NT2/D1 (cell line): ENCODE data around the gene KCP.

ENCODE experiments used
- DNase-seq: peaks from one replicate; pipeline ENCODE4 v3.0.0-alpha.2; 2011; ENCODE audit warnings: low read depth, low spot score
- H3K27me3 ChIP-seq: 2 replicates; pipeline ENCODE4 v1.6.0; 2011; ENCODE audit warnings: mild to moderate bottlenecking; ENCODE audit not compliant: insufficient read length, insufficient read depth
- H3K36me3 ChIP-seq: 2 replicates; pipeline ENCODE4 v1.6.1; 2011; ENCODE audit warnings: mild to moderate bottlenecking, low read length, mixed read lengths; ENCODE audit not compliant: insufficient read depth, insufficient read length
- H3K4me1 ChIP-seq: 2 replicates; pipeline ENCODE4 v1.5.1; 2011; ENCODE audit not compliant: insufficient read depth, insufficient read length
- H3K4me3 ChIP-seq: 2 replicates; pipeline ENCODE4 v1.5.1; 2011; ENCODE audit warnings: low read depth; ENCODE audit not compliant: insufficient read length
- H3K9ac ChIP-seq: 2 replicates; pipeline ENCODE4 v1.6.0; 2011; ENCODE audit warnings: low read depth; ENCODE audit not compliant: insufficient read length
- H3K9me3 ChIP-seq: 2 replicates; pipeline ENCODE4 v1.5.1; 2011; ENCODE audit warnings: mild to moderate bottlenecking, low read length; ENCODE audit not compliant: insufficient read depth
- SUZ12 ChIP-seq: IDR thresholded peaks from 2 replicates; pipeline ENCODE4 v1.6.1; 2011; ENCODE audit not compliant: insufficient read length, insufficient read depth; ENCODE audit errors: extremely low read depth
- YY1 ChIP-seq: IDR thresholded peaks from 2 replicates; pipeline ENCODE4 v1.6.1; 2011; ENCODE audit not compliant: insufficient read length, insufficient read depth
- ZNF274 ChIP-seq: IDR thresholded peaks from 2 replicates; pipeline ENCODE4 v1.6.1; 2011; ENCODE audit warnings: mild to moderate bottlenecking, low read depth, low read length

Gene KCP

DNA sequence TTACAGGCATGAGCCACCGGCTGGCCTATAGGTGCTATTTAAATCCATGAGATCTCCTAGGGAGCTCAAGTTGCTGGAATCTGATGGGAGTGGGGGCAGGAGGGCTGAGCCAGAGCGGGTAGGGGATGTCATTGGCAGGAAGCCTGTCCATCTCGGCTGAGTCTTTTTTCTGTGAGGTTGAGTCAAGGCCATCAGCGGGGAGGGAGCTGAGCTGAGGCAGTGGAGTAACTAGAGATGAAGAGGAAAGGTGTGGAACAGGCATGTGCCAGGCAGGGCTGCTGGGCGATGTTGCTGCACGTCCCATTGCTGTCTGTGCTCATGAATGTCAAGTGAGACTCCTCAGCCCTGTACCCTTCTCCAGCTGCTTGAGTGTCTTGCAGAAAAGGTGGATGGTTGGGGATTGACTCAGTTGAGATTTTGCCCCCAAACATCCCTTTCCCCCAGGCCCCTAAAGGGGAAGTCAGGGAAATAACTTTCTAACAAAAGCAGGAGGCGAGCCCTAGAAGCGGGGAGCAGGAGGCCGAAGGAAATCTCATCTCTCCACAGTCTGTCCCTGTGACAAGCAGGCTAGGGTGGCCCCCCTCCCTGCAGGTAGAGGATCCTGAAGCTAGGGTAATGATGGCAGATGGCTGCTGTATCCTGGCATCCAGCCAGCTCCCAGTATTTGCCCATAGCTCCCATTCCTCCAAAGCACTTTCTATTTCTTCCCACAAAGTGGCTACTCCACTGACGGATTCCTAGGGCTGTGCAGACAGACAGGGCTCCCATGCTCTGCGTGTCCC is 42.5 kb downstream of the KCP start:
- H3K9me3 ChIP-seq, result no peaks in the 10 kb centered on the region
- H3K36me3 ChIP-seq, result peaks cover 17% of the 10 kb centered on the region
- peaks cover 32% of the 10 kb centered on the region for H3K27me3 ChIP-seq
- H3K4me3 ChIP-seq, result no peak overlapping the region
- no peak for DNase-seq
- H3K9ac ChIP-seq, result peak overlapping the region; percentile 50
- no peak for TF ChIP-seq ZNF274
- no peak for TF ChIP-seq YY1
- TF ChIP-seq SUZ12, result no peak
- H3K4me1 ChIP-seq, result peaks cover 13% of the 10 kb centered on the region

DNA sequence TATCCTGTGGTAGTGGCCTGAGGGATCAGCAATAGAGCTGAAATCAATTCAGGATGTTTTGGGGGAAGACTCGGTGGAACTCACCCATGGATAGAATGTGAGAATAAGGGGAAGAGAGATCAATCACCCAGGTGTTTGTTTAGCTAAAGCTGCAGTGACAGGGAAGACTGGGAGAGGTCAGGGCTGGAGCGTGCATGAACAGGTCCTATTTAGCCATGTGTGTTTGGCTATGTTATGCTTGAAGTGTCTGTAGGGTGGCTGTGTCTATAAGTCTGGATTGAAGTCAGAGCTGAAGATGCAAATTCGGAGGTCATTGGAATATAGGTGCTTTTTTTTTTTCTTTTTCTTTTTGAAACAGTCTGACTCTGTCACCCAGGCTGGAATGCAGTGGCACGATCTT is 43.3 kb downstream of the KCP start:
- H3K36me3 ChIP-seq, result peaks cover 17% of the 10 kb centered on the region
- no peak overlapping the region for H3K4me3 ChIP-seq
- DNase-seq, result no peak
- H3K9ac ChIP-seq, result no peak overlapping the region
- TF ChIP-seq SUZ12 (no peak), YY1 (no peak), ZNF274 (no peak)
- H3K4me1 ChIP-seq, result peaks cover 12% of the 10 kb centered on the region
- H3K27me3 ChIP-seq, result peaks cover 32% of the 10 kb centered on the region
- no peaks in the 10 kb centered on the region for H3K9me3 ChIP-seq

DNA sequence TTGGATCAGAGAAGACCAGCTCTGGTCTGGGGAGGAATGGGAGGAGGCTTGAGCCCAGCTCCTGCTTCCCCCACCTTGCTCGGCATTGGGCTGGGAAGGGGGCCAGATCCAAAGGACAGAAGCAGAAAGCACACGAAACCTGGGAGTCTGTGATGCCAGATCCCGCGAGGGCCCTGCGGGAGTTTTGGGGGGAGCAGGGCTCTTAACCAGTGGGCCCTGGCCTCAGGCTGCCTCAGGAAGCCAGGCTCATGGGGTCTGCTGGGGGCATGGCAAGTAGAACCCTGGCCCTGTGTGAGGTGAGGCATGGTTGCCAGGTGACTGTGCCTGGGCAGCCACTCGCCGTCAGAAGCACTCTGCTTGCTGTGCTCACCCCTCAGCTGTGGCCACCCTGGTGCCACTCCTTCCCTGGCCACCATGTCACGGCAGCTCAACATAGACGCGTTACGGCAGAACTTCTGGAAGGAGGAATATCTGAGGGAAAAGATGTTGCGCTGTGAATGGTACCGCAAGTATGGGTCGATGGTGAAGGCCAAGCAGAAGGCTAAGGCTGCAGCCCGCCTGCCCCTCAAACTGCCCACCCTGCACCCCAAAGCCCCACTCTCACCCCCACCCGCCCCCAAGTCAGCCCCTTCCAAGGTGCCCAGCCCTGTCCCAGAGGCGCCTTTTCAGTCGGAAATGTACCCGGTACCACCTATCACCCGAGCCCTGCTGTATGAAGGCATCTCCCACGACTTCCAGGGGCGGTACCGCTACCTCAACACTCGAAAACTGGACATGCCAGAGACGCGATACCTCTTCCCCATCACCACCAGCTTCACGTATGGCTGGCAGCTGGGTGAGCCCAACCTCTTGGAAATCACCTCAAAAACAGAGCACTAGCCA is 44.3 kb downstream of the KCP start:
- no peaks in the 10 kb centered on the region for H3K9me3 ChIP-seq

DNA sequence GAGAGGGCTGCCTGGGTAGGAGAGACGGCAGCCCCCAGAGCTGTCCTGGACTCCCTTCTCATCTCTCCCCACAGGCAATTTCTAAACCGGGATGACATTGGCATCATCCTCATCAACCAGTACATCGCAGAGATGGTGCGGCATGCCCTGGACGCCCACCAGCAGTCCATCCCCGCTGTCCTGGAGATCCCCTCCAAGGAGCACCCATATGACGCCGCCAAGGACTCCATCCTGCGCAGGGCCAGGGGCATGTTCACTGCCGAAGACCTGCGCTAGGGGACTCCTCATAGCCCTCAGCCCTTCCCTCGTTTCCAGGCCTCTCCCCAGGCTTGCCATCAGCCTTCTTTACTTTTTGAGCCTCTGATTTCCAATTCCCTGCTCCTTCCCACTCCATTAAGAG is 45.2 kb downstream of the KCP start:
- Histone ChIP-seq H3K4me3 (no peak overlapping the region), H3K4me1 (peaks cover 16% of the 10 kb centered on the region), H3K9ac (no peak overlapping the region), H3K9me3 (no peaks in the 10 kb centered on the region), H3K36me3 (peaks cover 21% of the 10 kb centered on the region), H3K27me3 (peaks cover 19% of the 10 kb centered on the region)
- DNase-seq, result no peak
- TF ChIP-seq YY1, result no peak
- no peak for TF ChIP-seq ZNF274
- no peak for TF ChIP-seq SUZ12

More for the DNA sequence above, 44.3 kb downstream of the KCP start:
- Histone ChIP-seq H3K4me1 (peaks cover 15% of the 10 kb centered on the region), H3K9ac (no peak overlapping the region), H3K4me3 (no peak overlapping the region), H3K36me3 (peaks cover 17% of the 10 kb centered on the region), H3K27me3 (peaks cover 28% of the 10 kb centered on the region)
- TF ChIP-seq SUZ12, result no peak
- TF ChIP-seq ZNF274, result no peak
- no peak for TF ChIP-seq YY1
- DNase-seq, result no peak

DNA sequence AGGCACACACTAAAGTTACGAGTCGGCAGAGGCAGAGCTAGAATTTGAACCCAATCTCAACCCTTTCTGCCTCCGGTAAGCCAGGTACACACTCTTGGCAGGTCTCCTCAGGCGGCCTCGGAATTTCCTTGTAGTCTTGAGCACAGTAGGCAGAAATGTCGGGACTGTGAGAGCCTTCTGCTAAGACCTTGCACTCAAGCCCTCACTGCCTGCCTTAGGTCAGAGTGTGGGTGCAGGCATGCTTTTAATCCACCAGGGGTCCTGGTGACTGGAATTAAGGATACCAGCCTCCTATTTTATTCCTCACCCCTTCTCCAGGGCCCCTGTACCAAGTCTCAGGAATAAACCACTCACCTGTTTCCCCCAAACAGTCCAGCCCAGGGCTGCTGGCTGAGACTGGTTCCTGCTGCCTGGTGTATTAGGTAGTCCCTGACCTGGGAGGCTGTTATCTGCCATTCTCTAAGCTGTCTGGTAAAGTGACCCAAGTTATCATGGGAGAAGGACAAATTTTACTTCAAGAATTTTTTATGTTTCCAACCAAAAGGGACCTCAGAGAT is 47.0 kb downstream of the KCP start:
- Histone ChIP-seq H3K36me3 (peaks cover 34% of the 10 kb centered on the region), H3K9me3 (no peaks in the 10 kb centered on the region), H3K9ac (peak overlapping the region; percentile 93), H3K4me3 (peak overlapping the region; percentile 78), H3K4me1 (peaks cover 19% of the 10 kb centered on the region), H3K27me3 (peaks cover 8% of the 10 kb centered on the region)
- peak; percentile 60 for DNase-seq
- TF ChIP-seq YY1 (no peak), SUZ12 (no peak), ZNF274 (no peak)

DNA sequence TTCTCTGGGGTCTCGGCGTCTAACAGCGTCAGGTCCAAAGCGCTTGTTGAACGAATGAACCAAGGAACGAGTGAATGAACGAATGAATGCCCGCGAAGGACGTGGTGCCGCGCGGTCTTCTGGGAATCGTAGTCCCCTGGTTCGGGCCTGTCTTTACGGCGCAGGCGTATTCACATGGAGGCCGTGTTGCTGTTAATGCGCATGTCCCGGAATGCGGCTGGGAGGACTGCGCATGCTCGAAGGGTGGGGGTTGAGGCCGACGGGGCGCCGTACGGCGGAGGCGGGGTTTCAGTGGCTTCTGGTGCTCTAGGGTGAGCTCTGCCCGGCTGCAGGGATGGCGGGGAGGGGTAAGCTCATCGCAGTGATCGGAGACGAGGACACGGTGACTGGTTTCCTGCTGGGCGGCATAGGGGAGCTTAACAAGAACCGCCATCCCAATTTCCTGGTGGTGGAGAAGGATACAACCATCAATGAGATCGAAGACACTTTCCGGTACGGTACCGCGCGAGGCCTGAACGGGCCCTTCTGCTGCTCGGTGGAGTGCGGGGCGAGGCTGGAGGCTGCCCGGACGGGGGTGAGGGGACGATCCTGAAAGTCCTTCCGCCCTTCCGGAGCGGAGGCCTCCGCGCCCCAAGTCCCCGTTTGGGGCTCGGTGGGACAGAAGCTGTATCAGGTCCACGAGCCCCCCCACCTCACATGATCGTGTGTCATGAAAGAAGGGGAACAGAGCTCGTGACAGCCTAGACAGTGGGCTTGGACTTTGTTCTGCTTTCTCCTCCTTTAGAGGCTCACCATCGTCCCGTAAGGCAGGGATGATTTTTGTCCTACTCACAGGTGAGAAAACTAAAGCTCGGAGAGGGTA is 47.7 kb downstream of the KCP start, which contains the start of gene ATP6V1F:
ATP6V1F (plus strand) TSS at position 286 of the 862 bp plus-strand sequence; CDS start at position 335, 49 bp downstream.
- Histone ChIP-seq H3K27me3 (peaks cover under 1% of the 10 kb centered on the region), H3K9me3 (no peaks in the 10 kb centered on the region), H3K4me3 (peak within 1 kb of the TSS; percentile 78), H3K9ac (peak within 1 kb of the TSS; percentile 93), H3K36me3 (peaks cover 39% of the 10 kb centered on the region), H3K4me1 (peaks cover 12% of the 10 kb centered on the region)
- DNase-seq, result peak; percentile 97
- TF ChIP-seq SUZ12 (no peak), ZNF274 (no peak), YY1 (no peak)
